ENCODE data around the gene LIF.

LIF gene

DNA sequence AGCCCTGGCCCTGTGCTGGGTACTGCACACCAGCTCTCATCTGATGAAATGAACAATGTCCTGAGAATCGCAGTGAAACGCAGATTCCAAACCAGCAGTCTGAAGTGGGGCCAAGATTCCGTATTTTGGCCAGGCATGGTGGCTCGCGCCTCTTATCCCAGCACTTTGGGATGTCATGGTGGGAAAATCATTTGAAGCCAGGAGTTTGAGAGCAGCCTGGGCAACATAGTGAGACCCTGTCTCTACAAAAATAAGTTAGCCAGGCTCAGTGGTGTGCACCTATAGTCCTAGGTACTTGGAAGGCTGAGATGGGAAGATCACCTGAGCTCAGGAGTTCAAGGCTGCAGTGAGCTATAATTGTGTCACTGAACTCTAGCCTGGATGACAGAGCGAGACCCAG is 13.0 kb downstream of the LIF start:
- no peak overlapping the region for H3K27ac ChIP-seq
- H3K4me3 ChIP-seq: no peak overlapping the region

DNA sequence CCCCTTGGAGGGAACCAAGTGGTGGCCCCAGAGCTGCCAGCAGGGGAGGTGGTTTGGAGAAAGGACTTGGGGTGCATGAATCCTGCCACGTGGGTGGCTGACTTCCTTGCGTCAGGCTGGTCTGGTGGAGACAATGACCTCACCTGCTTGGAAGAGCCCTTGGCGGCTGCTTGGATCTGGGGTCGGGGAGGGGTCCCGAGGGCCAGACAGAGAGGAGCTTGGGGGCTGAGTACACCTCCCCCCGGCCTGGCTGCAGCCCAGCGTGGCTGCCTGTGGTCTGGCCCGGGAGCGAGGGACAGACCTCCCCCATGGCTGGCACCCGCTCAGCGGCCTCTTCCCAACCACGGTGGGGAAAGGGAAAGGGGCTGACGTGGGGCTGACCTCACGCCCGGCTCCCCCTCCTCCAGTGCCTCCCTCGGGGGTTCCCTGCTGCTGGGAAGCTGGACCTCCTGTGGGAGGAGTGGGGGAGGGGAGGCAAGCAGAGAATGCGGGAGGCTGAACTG is 13.8 kb downstream of the LIF start:
- Histone ChIP-seq H3K4me3 (no peak overlapping the region), H3K27ac (no peak overlapping the region)

- no peak overlapping the region for H3K4me3 ChIP-seq
- H3K27ac ChIP-seq: no peak overlapping the region
Observed at GRCh38 chr22:30230787-30231461, 15.6 kb downstream of the LIF start.

- H3K27ac ChIP-seq: no peak overlapping the region
- no peak overlapping the region for H3K4me3 ChIP-seq
Observed at GRCh38 chr22:30230330-30230729, 16.2 kb downstream of the LIF start.

DNA sequence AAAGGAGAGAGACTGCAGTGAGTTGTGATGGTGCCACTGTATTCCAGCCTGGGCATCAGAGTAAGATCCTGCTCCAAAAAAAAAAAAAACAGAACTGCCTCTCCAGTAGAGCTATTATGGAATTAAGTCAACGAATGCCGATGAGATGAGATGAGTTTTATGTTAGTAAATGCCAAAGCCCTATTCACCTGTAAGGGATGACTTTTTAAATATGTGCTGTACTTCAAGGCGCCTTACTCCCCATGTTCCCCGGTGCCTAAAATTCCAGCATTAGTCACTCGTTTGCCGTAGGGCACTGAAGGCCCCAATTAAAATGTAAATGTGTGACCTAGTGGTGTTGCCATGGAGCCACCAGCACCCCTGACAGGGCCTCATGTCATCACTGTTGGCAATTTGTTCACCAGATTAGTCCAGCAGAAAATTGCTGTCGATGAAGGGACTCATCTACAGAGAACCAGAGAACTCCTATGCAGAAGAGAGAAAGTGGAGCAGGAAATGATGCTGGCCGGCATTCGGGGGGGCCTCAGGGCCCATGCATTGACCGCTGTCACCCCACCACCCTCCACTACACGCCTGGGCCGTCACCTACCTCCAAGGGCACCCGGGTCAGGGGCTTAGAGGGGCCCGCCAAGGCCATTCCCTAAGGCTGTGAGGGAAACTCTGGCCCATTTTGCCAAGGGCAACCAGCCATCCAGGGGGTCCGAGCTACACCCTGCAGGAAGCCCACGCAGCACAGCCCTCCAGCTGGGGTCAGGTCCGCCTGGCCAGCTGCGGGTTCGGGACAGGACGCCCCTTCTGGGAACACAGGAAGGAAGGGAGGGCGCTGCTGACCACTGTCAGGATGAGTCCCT is 17.8 kb downstream of the LIF start:
- Histone ChIP-seq H3K4me3 (no peak overlapping the region), H3K27ac (peak overlapping the region in 2 of 21 experiments; percentile 32 to 55)

GRCh38 chr22:30227438-30228228 is 18.9 kb downstream of the LIF start:
- Histone ChIP-seq H3K4me3 (no peak overlapping the region), H3K27ac (no peak overlapping the region)

DNA sequence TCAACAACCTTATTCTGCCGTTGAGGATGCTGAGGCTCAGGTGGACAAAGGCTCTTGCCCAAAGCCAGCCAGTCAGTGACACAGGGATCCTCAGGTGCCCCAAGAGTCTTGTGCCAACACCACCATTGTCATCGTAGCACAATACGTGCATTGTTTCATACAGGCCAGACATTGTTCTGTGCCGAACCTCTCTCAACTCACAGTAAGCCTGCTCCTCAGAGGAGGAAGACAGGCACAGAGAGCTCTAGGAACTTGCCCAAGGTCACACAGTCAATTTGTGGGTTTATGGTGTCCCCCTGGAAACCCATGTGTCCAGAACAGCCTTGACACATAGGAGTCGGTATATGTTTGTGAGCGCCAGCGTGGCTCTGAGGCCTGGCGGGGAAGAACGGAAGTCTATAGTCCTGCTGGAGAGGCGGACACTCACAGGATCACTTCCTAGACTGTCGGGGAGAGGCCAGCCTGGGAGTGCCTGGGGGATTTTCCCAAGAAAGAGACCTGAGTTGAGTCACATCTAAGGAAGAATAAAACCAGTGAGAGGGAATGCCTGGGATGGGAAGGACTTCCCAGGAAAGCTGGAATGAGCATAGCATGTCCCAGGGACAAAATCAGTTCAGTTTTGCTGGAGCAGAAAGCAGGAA is 20.2 kb downstream of the LIF start:
- H3K27ac ChIP-seq: peak overlapping the region in 4 of 21 experiments; percentile 22 to 41 (median 29)
- no peak overlapping the region for H3K4me3 ChIP-seq

DNA sequence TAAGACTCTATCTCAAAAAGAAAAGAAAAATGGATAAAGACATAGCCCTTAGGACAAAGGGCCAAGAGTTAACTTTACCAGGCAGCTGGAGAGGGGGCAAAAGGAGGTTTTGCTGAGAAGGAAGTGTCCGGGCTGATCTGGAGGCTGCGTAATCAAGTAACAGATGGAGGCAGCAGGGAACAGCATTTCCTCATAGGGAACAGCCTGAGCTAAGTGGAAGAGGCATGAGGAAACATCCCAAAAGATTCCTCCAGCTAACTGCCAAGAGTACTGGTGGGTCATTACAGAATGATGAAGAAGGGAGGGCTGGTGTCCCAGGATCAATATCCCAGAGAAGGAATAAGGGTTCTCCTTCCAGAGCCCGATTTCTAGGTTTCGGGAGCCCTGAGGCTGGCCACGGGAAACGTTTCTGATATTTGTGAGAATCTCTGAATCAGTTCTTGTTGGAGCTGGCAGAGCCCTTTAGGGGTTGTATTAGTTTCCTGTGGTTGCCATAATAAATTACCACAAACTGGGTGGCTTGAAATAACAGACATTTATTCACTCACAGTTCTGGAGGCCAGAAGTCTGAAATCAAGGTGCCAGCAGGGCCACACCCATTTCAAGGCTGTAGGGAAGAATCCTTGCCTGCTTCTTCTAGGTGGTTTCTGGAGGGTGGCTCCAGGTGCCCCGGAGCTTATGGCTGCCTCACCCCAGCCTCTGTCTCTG is 21.2 kb downstream of the LIF start:
- Histone ChIP-seq H3K4me3 (no peak overlapping the region), H3K27ac (peak overlapping the region in 3 of 21 experiments; percentile 12 to 58 (median 41))

DNA sequence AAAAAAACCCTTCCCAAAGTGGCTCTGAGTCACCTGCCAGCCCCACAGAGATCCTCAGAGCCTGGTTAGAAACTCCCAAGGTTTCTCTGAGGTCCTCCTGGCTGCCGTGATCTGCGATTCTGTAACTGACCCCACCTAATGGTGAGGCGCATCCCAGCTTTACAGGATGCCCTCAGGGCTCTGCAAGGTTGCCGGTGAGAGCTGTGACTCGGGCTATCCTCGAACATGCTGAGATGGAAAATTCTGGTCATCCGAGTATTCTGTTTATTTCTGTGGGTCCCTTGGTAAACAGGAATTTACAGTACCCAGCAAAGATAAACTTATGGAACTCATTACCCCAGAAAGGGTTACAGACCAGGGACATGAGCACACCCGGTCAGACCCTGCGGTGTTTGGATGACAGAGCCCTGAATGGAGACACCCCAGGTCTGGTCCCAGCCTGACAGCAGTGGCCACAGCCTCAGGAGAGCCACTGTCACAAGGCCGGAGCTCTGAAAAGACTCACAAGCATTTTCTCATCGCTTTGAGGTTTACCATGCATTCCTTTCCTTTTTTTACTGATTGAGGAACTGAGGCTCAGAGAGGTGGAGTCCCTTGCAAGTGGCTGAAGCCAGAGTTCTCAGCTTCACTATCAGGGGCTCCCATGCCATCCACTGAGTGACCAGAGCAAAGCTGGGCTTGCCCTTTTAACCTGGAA is 22.2 kb downstream of the LIF start:
- Histone ChIP-seq H3K27ac (peak overlapping the region in 2 of 21 experiments; percentile 12 to 58), H3K4me3 (no peak overlapping the region)

GRCh38 chr22:30223303-30223702 is 23.3 kb downstream of the LIF start:
- Histone ChIP-seq H3K4me3 (no peak overlapping the region), H3K27ac (no peak overlapping the region)

GRCh38 chr22:30222321-30222720 is 24.2 kb downstream of the LIF start:
- Histone ChIP-seq H3K4me3 (no peak overlapping the region), H3K27ac (no peak overlapping the region)

DNA sequence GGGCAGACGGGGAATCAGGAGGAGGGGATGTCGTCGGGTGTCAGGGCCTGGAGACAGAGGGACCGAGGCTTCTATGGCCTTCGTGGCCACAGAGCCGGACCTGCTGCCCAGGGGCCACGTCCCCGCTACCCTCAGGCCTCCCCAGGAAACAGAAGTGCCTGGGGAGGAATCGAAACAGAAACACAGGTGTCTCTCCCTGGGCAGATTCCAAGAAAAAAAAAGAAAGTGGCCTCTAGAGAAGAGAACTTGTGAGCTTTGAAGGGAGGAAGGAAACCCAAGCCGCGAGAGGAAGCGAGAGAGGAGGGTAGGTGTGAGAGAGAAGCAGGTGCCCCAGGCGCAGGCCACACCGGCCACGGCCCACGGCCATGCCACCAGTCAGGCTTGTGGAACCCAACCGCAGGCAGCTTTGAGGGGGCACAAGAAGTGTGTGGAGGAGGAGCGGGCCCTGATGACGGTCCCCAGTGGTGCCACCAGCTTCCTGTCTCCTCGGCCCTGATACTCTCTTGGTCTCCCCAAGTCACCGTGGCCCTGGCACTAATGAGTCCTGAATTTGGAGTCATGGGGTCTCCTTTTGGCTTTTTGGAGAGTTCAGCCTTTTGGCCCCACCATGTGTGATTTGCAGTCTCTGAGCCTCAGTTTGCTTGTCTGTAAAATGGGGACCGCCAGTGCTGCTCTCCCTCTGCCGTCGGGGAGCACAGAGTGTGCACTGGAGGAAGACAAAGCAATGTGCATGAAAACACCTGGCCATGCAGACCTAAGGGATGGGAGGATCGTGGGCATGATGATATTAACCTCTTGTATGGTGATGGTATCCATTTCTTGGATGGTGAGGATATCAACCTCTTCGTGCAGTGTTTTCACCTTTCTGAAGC is 25.2 kb downstream of the LIF start:
- Histone ChIP-seq H3K27ac (peak overlapping the region in 11 of 21 experiments; percentile 0 to 66 (median 31)), H3K4me3 (no peak overlapping the region)

GRCh38 chr22:30220338-30221012 is 26.1 kb downstream of the LIF start:
- peak overlapping the region in 11 of 21 experiments; percentile 0 to 66 (median 31) for H3K27ac ChIP-seq
- H3K4me3 ChIP-seq: no peak overlapping the region

DNA sequence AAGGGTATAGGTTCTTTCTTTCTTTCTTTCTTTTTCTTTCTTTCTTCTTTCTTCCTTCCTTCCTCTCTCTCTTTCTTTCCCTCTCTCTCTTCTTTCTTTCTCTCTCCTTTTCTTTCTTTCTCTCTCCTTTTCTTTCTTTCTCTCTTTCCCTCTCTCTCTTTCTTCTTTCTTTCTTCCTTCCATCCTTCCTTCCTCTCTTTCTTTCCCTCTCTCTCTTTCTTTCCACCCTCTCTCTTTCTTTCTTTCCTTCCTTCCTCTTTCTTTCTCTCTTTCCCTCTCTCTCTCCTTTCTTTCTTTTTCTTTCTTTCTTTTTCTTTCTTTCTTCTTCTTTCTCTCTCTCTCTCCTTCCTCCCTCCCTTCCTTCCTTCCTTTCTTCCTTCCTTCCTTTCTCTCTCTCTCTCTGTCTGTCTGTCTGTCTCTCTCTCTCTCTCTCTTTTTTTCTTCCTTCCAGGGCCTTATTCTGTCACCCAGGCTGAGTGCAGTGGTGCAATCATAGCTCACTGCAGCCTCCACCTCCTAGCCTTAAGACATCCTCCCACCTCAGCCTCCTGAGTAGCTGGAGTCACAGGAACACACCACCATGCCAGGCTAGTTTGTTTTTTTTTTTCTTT is 26.8 kb downstream of the LIF start:
- Histone ChIP-seq H3K27ac (no peak overlapping the region), H3K4me3 (no peak overlapping the region)

DNA sequence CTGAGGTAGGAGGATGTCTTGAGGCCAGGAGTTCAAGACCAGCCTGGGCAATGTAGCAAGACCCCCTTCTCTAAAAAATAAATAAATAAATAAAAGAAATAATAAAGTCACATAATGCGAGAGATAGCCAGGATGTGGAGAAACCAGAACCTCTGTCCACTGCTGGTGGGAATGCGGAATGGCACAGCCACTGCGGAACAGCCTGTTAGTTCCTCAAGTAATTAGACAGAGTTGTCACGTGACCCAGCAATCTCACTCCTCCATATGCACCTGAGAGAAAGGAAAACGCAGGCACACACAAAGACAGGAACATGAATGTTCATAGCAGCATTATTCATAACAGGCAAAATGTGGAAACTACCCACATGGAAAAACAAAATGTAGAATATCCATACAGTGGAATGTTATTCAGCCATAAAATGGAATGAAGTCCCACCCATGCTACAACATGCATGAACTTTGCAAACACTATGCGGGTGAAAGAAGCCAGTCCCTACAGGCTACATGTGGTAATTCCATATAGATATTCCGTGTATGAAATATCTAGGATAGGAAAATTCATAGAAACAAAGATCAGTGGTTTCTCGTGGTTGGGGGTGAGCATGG is 27.4 kb downstream of the LIF start:
- Histone ChIP-seq H3K27ac (no peak overlapping the region), H3K4me3 (no peak overlapping the region)
